Activated naive CD4-positive, alpha-beta T cell (primary cell): ENCODE data around the gene ADSS1.
A peak's percentile ranks its signal among the peaks of the same experiment; 100 is the strongest.

ENCODE experiments used
- DNase-seq, 4 experiments: peaks; one replicate each; lab custom pipeline; 2025; lab: John Stamatoyannopoulos, UW

Gene ADSS1

GRCh38 chr14:104795781-104796686 lies 72.0 kb downstream of the ADSS1 start:
- peak in 2 of 4 experiments; percentile 18 to 60 for DNase-seq

- DNase-seq, result no peak
Observed at GRCh38 chr14:104796687-104797081, 72.7 kb downstream of the ADSS1 start.
